ENCODE data around the gene GHRL.

DNA sequence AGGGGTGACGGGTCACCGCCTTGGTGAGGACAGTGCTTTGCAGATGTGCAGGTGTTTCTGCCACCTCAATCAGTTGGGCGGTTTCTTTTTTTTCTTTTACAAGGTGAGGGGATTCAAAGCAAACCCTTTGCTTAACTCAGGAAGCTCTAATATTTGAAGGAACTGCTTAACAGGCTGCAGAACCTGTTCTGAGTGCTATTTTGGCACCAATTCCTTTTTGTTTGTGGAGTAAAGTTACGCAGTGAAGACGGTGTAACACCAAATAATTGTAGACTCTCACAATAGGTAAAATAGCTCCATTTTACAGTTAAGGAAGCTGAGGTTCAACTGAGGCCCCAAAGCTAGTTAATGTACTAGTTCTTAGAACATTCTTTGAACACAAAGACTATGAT is 6.6 kb downstream of the GHRL start:
- TF ChIP-seq CTCF (IDR thresholded peaks at IDR 0.05; ENCODE audit: low read depth, low read length), result no peak
- TF ChIP-seq, protein P1, sequence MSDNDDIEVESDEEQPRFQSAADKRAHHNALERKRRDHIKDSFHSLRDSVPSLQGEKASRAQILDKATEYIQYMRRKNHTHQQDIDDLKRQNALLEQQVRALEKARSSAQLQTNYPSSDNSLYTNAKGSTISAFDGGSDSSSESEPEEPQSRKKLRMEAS (IDR thresholded peaks at IDR 0.05; ENCODE audit: low read depth, low read length), result no peak

Data from NB4 (cell line).